ENCODE measurements around the gene ADGRD1. TPM values are rescaled to one million over a fixed set of nuclear protein-coding genes. Genes with fewer than 3 reads are reported as not detected.
"Not testable (repeated sequence)": the region's sequence is repeated elsewhere in the genome, so short reads cannot be mapped to it uniquely, and the experiment has no call there.

ADGRD1 gene
- polyA plus RNA-seq, 4 donors = 15.4 to 74.1 (median 18.7) TPM

GRCh38 chr12:131113568-131114270 is 160.0 kb downstream of the ADGRD1 start:
- no peak for DNase-seq (ENCODE audit: low read depth in 4 of 4, low spot score in 3 of 4)

- DNase-seq (ENCODE audit: low read depth in 4 of 4, low spot score in 3 of 4) = no peak
These were observed 160.6 kb downstream of the ADGRD1 start for GRCh38 chr12:131114271-131114670.

- DNase-seq (ENCODE audit: low read depth in 4 of 4, low spot score in 3 of 4) = no peak
These were observed 161.4 kb downstream of the ADGRD1 start for GRCh38 chr12:131114942-131115584.

GRCh38 chr12:131115766-131116467 is 162.2 kb downstream of the ADGRD1 start:
- DNase-seq (ENCODE audit: low read depth in 4 of 4, low spot score in 3 of 4) = no peak

- DNase-seq (ENCODE audit: low read depth in 4 of 4, low spot score in 3 of 4) = no peak
These were observed 162.9 kb downstream of the ADGRD1 start for GRCh38 chr12:131116468-131117117.

- DNase-seq (ENCODE audit: low read depth in 4 of 4, low spot score in 3 of 4) = no peak
These were observed 163.9 kb downstream of the ADGRD1 start for GRCh38 chr12:131117438-131118245.

GRCh38 chr12:131118371-131118770 is 164.7 kb downstream of the ADGRD1 start:
- no peak for DNase-seq (ENCODE audit: low read depth in 4 of 4, low spot score in 3 of 4)

- not testable (repeated sequence) for DNase-seq (ENCODE audit: low read depth in 4 of 4, low spot score in 3 of 4)
These were observed 165.6 kb downstream of the ADGRD1 start for GRCh38 chr12:131119345-131119744.

GRCh38 chr12:131119936-131120335 is 166.2 kb downstream of the ADGRD1 start:
- DNase-seq (ENCODE audit: low read depth in 4 of 4, low spot score in 3 of 4) = no peak

- no peak for DNase-seq (ENCODE audit: low read depth in 4 of 4, low spot score in 3 of 4)
These were observed 167.1 kb downstream of the ADGRD1 start for GRCh38 chr12:131120831-131121271.

GRCh38 chr12:131121705-131122405 is 168.1 kb downstream of the ADGRD1 start:
- DNase-seq (ENCODE audit: low read depth in 4 of 4, low spot score in 3 of 4) = no peak

- DNase-seq (ENCODE audit: low read depth in 4 of 4, low spot score in 3 of 4) = no peak
These were observed 168.9 kb downstream of the ADGRD1 start for GRCh38 chr12:131122631-131123030.

- no peak for DNase-seq (ENCODE audit: low read depth in 4 of 4, low spot score in 3 of 4)
These were observed 170.1 kb downstream of the ADGRD1 start for GRCh38 chr12:131123817-131124216.

GRCh38 chr12:131124487-131125280 is 171.0 kb downstream of the ADGRD1 start:
- DNase-seq (ENCODE audit: low read depth in 4 of 4, low spot score in 3 of 4) = no peak

GRCh38 chr12:131126662-131127173 is 173.0 kb downstream of the ADGRD1 start:
- DNase-seq (ENCODE audit: low read depth in 4 of 4, low spot score in 3 of 4) = no peak

- no peak for DNase-seq (ENCODE audit: low read depth in 4 of 4, low spot score in 3 of 4)
These were observed 174.8 kb downstream of the ADGRD1 start for GRCh38 chr12:131128556-131128955.

- DNase-seq (ENCODE audit: low read depth in 4 of 4, low spot score in 3 of 4) = not testable (repeated sequence)
These were observed 175.4 kb downstream of the ADGRD1 start for GRCh38 chr12:131128966-131129619.

GRCh38 chr12:131129839-131130238 is 176.1 kb downstream of the ADGRD1 start:
- no peak for DNase-seq (ENCODE audit: low read depth in 4 of 4, low spot score in 3 of 4)

Measured in left renal pelvis (tissue), 4 donors.